T-cell (primary cell): ENCODE data around the gene ANKRD22. TPM values are rescaled to one million over a fixed set of nuclear protein-coding genes. Genes with fewer than 3 reads are reported as not detected.

Experiments
- ATAC-seq, 4 experiments: fragments of 200-7000 bp in 3 of 4; fragments of 150-1000 bp in 1 of 4; cut with Tn5 transposase; replicated peaks in 1 of 4; 1 replicate in 3 of 4; 2 replicates in 1 of 4; pipeline ENCODE4 v1.10.0; 2021; ENCODE audit warnings: moderate library complexity in 3 of 4, mild to moderate bottlenecking in 2 of 4, moderate number of reproducible peaks in 1 of 4
- CTCF ChIA-PET, 2 donors: fragments of 300-600 bp; sonication (Branson Sonifier 250); formaldehyde crosslinking; loops; one replicate each; lab custom pipeline; 2022; ENCODE audit warnings: antibody characterized with exemption in 2 of 2; lab: Charles Lee
- POLR2A ChIA-PET, 2 donors: fragments of 300-600 bp; sonication (Branson Sonifier 250); formaldehyde crosslinking; loops; one replicate each; lab custom pipeline; 2022; ENCODE audit warnings: antibody characterized with exemption in 2 of 2; lab: Charles Lee
- DNase-seq, 35 experiments: peaks; one replicate each; pipeline versions ENCODE4 v3.0.0 to v3.0.0-alpha.2; 2013 to 2023
- H3K27ac ChIP-seq: one replicate; pipeline ENCODE4 v1.5.1; 2013; ENCODE audit warnings: low read length
- H3K27me3 ChIP-seq, 2 experiments: replicated peaks in 1 of 2; 1 replicate in 1 of 2; 2 replicates in 1 of 2; pipeline versions ENCODE4 v1.6.1 to v1.7.0; 2013; ENCODE audit warnings: low read length in 1 of 2, mixed read lengths in 1 of 2; ENCODE audit not compliant: control insufficient read depth in 2 of 2, insufficient read depth in 2 of 2; ENCODE audit errors: extremely low read depth in 1 of 2
- H3K36me3 ChIP-seq, 2 donors: 1 replicate in 1 of 2; 2 replicates in 1 of 2; pipeline versions ENCODE4 v1.6.1 to v1.7.0; 2013; ENCODE audit warnings: low read length in 1 of 2; ENCODE audit not compliant: control insufficient read depth in 2 of 2, insufficient read depth in 1 of 2; ENCODE audit errors: extremely low read depth in 1 of 2
- H3K4me1 ChIP-seq, 2 experiments: 1 replicate in 1 of 2; 2 replicates in 1 of 2; pipeline versions ENCODE4 v1.6.1 to v1.7.0; 2013; ENCODE audit warnings: low read length in 2 of 2, mixed read lengths in 1 of 2; ENCODE audit not compliant: insufficient read depth in 2 of 2, control insufficient read depth in 1 of 2; ENCODE audit errors: extremely low read depth in 1 of 2
- H3K4me3 ChIP-seq, 2 donors: 1 replicate in 1 of 2; 2 replicates in 1 of 2; pipeline versions ENCODE4 v1.5.1 to v1.7.0; 2013; ENCODE audit warnings: mild to moderate bottlenecking in 2 of 2, low read length in 1 of 2, moderate library complexity in 1 of 2; ENCODE audit not compliant: control insufficient read depth in 1 of 2; ENCODE audit errors: extremely low read depth in 1 of 2
- H3K9me3 ChIP-seq: 2 replicates; pipeline ENCODE4 v1.7.0; 2013
- H3K27ac Mint-ChIP-seq, 2 donors: one replicate each; pipeline ENCODE4 v1.8.0; 2020 to 2021; ENCODE audit warnings: mild to moderate bottlenecking in 2 of 2, mixed read lengths in 2 of 2
- H3K27me3 Mint-ChIP-seq, 2 donors: one replicate each; pipeline ENCODE4 v1.8.0; 2021 to 2022; ENCODE audit warnings: mixed read lengths in 2 of 2
- H3K36me3 Mint-ChIP-seq: one replicate; pipeline ENCODE4 v1.8.0; 2021; ENCODE audit warnings: mixed read lengths
- H3K4me1 Mint-ChIP-seq, 3 donors: one replicate each; pipeline ENCODE4 v1.8.0; 2020 to 2022; ENCODE audit warnings: mixed read lengths in 3 of 3, mild to moderate bottlenecking in 1 of 3
- H3K4me3 Mint-ChIP-seq, 3 donors: one replicate each; pipeline ENCODE4 v1.8.0; 2020 to 2022; ENCODE audit warnings: mild to moderate bottlenecking in 3 of 3, mixed read lengths in 3 of 3, moderate library complexity in 3 of 3
- H3K9me3 Mint-ChIP-seq, 3 donors: one replicate each; pipeline ENCODE4 v1.8.0; 2020 to 2022; ENCODE audit warnings: mixed read lengths in 3 of 3
- WGBS: methylation state at CpG from one replicate; pipeline ENCODE4 v1.1.5; 2013; ENCODE audit warnings: missing lambda C conversion rate; ENCODE audit not compliant: insufficient coverage; 5-methylcytosine and 5-hydroxymethylcytosine counted together
- total RNA-seq, 35 experiments: library from RNA in 6 of 35; stranded (reverse) in 6 of 35; fragments of 120-200 nt in 1 of 35; gene quantifications; one replicate each; pipeline versions ENCODE4 v1.2.1 to v1.2.4 and lab custom pipeline; 2013 to 2026

The ANKRD22 gene
- total RNA-seq, 5 donors from 2014 or later (not counting 1 experiment from before 2014, with no cell fraction given): not detected

DNA sequence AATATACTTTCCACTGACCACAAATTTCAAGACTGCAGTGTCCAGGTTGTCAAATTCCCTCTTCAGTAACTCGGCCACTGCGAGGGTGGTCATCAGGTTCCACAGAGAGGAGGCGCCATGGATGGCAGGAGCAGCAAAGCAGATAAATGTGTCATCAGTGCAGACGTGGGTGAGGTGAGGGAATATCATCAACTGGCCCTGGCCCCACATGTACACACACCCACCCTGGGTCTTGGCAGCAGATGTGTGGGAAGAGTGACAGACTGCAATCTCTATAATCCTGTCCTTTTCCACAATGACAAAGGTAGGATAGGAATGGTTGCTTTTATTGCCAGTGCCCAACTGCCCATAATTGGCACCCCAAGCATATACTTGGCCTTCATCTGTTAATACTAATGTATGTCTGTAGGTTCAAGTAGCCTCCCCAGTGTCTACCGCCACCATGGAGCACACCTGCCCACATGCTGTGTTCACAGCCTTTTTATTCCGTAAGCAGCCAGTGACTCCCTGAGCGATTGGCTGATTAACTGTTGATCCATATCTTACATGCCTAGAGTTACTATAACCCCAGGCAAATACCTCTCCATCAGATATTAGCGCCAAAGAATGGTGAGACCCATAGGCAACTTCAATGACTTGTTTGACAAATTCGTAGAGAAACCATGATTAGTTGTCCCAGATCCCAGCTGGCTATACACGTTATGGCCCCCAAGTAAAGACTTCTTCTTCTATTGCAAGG lies 65.4 kb downstream of the ANKRD22 start:
- Mint-ChIP-seq H3K27me3 (no peaks in the 10 kb centered on the region), H3K27ac (no peak overlapping the region)
- WGBS: 92% methylated on average over 5 of the region's 10 CpGs

GRCh38 chr10:88783724-88784123 lies 67.9 kb downstream of the ANKRD22 start:
- H3K4me3 ChIP-seq: no peak overlapping the region
- H3K27me3 ChIP-seq: no peaks in the 10 kb centered on the region
- Mint-ChIP-seq H3K36me3 (no peaks in the 10 kb centered on the region), H3K9me3 (no peaks in the 10 kb centered on the region), H3K4me1 (peaks cover 0 to 2% (median 0%) of the 10 kb centered on the region in 3 donors), H3K27ac (no peak overlapping the region), H3K27me3 (no peaks in the 10 kb centered on the region), H3K4me3 (no peak overlapping the region)
- ATAC-seq (no peak), DNase-seq (no peak)
- H3K27ac ChIP-seq: no peak overlapping the region
- WGBS: no CpG with 5 or more reads among the region's 3 CpGs
- H3K36me3 ChIP-seq: no peaks in the 10 kb centered on the region
- ChIA-PET CTCF (no interaction called here), POLR2A (no interaction called here)
- no peaks in the 10 kb centered on the region for H3K4me1 ChIP-seq
- H3K9me3 ChIP-seq: no peaks in the 10 kb centered on the region

More for the DNA sequence above, 65.4 kb downstream of the ANKRD22 start:
- DNase-seq (no peak), ATAC-seq (no peak)
- no peaks in the 10 kb centered on the region for H3K36me3 ChIP-seq
- peaks cover 0 to 2% (median 0%) of the 10 kb centered on the region in 3 donors for H3K4me1 Mint-ChIP-seq
- no peak overlapping the region for H3K27ac ChIP-seq
- no peaks in the 10 kb centered on the region for H3K4me1 ChIP-seq
- no peak overlapping the region for H3K4me3 Mint-ChIP-seq
- H3K4me3 ChIP-seq: no peak overlapping the region
- ChIA-PET CTCF (no interaction called here), POLR2A (no interaction called here)
- no peaks in the 10 kb centered on the region for H3K9me3 Mint-ChIP-seq
- H3K27me3 ChIP-seq: no peaks in the 10 kb centered on the region
- no peaks in the 10 kb centered on the region for H3K36me3 Mint-ChIP-seq
- no peaks in the 10 kb centered on the region for H3K9me3 ChIP-seq

DNA sequence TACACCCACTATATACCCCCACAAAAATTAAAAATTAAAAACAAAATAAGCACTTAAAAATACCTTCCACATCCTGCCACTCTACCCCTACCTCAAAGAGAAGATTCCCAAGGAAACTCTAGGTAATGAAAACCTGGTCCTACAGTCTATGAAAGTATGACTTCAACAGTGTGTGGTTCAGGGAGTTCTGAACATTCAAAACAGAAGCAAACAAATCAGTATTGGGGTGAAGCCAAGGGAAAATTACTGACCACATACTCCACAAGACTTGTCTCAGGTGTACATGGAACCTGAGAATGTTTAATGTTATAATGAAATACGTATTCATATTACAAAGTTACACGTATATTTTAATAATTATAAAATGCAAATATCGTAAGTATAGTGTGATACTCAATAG lies 69.4 kb downstream of the ANKRD22 start:
- Mint-ChIP-seq H3K27me3 (peaks cover 0 to 2% of the 10 kb centered on the region in 2 donors), H3K4me3 (no peak overlapping the region), H3K27ac (no peak overlapping the region), H3K9me3 (no peaks in the 10 kb centered on the region), H3K4me1 (peaks cover 0 to 2% (median 0%) of the 10 kb centered on the region in 3 donors), H3K36me3 (no peaks in the 10 kb centered on the region)
- H3K27me3 ChIP-seq: no peaks in the 10 kb centered on the region
- no peaks in the 10 kb centered on the region for H3K36me3 ChIP-seq
- DNase-seq (no peak), ATAC-seq (no peak)
- no peaks in the 10 kb centered on the region for H3K9me3 ChIP-seq
- no peak overlapping the region for H3K4me3 ChIP-seq
- H3K27ac ChIP-seq: no peak overlapping the region
- POLR2A ChIA-PET: no interaction called here
- CTCF ChIA-PET: no interaction called here
- no peaks in the 10 kb centered on the region for H3K4me1 ChIP-seq
- no CpG with 5 or more reads among the region's 3 CpGs for WGBS

DNA sequence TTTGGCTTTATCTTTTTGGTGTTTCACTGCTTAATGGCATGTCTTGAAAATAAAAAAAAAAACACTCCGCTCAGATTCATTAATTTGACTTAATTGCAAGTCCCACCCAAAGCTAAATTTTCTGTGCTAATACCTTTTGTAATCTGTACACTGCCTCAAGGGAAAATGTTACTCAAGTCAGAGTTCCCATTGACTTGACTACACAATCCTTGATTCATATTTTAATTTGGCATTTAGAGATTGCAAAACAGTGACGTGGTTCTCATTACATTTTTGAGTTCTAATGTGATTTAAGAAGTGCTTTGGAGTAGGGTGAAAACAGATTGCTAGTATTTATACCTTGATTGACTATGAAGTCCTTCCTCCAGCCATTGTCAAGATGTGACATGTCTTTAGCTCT lies 70.4 kb downstream of the ANKRD22 start:
- Histone ChIP-seq H3K9me3 (no peaks in the 10 kb centered on the region), H3K4me3 (no peak overlapping the region), H3K4me1 (no peaks in the 10 kb centered on the region), H3K36me3 (no peaks in the 10 kb centered on the region), H3K27me3 (no peaks in the 10 kb centered on the region), H3K27ac (no peak overlapping the region)
- H3K4me3 Mint-ChIP-seq: no peak overlapping the region
- DNase-seq (no peak), ATAC-seq (no peak)
- H3K9me3 Mint-ChIP-seq: no peaks in the 10 kb centered on the region
- H3K36me3 Mint-ChIP-seq: no peaks in the 10 kb centered on the region
- POLR2A ChIA-PET: no interaction called here
- CTCF ChIA-PET: interaction anchor here in 1 of 2 donors (0.6 kb wide), 1 partner anchor 416 kb away, joined by 4 read pairs; no protein-coding TSS in a partner anchor
- WGBS: no CpG with 5 or more reads among the region's 2 CpGs
- H3K27me3 Mint-ChIP-seq: peaks cover 0 to 2% of the 10 kb centered on the region in 2 donors
- peaks cover 0 to 2% (median 0%) of the 10 kb centered on the region in 3 donors for H3K4me1 Mint-ChIP-seq
- no peak overlapping the region for H3K27ac Mint-ChIP-seq

Other genes with a start within 250 kb of the ANKRD22 start
- not detected for gene LIPF, start 187.4 kb downstream of the ANKRD22 start, total RNA-seq
- not detected for gene LIPK, start 145.6 kb downstream of the ANKRD22 start, total RNA-seq
- not detected for gene LIPN, start 91.8 kb downstream of the ANKRD22 start, total RNA-seq
- gene LIPM, start 49.1 kb downstream of the ANKRD22 start, total RNA-seq: not detected
- 10 to 100 TPM; 27.5 to 37.8 (median 34.5) TPM for gene STAMBPL1, start 28.4 kb upstream of the ANKRD22 start, total RNA-seq
- gene ACTA2, start 100.9 kb upstream of the ANKRD22 start, total RNA-seq: 1 to 10 TPM; 4.0 to 7.8 (median 5.3) TPM
- gene FAS, start 139.0 kb upstream of the ANKRD22 start, total RNA-seq: 10 to 100 TPM; 18.4 to 32.6 (median 28.0) TPM